HepG2 (cell line): ENCODE data around the gene SMAP1. TPM values are rescaled to one million over a fixed set of nuclear protein-coding genes. Genes with fewer than 3 reads are reported as not detected.

Experiments used
- ATAC-seq: fragments of 200-7000 bp; cut with Tn5 transposase; 3 replicates; pipeline ENCODE4 v1.9.1; 2020; ENCODE audit warnings: mild to moderate bottlenecking, moderate library complexity
- BruUV-seq: library from RNA; stranded (reverse); fragments of 400-500 nt; replicated peaks from 2 replicates; lab custom pipeline; 2021; lab: Mats Ljungman, UMichigan
- CTCF ChIA-PET: fragments of 300-600 bp; formaldehyde crosslinking; extraction: SDS; loops from one replicate; lab custom pipeline; 2021; ENCODE audit warnings: low total read pairs, inconsistent platforms, low intra/inter-chr PET ratio; lab: Yijun Ruan, JAX
- POLR2A ChIA-PET: fragments of 350-600 bp; sonication (Branson Sonifier 250); formaldehyde crosslinking; loops from one replicate; lab custom pipeline; 2020; ENCODE audit warnings: antibody characterized with exemption, inconsistent platforms; lab: Yijun Ruan, JAX
- DNase-seq: peaks from one replicate; pipeline ENCODE4 v3.0.0-alpha.2; 2015; ENCODE audit warnings: low spot score
- FAIRE-seq: peaks from 3 replicates; lab custom pipeline; 2011; peaks lifted over from hg19 to GRCh38; lab: Jason Lieb, UNC
- H2AFZ ChIP-seq: one replicate; pipeline ENCODE4 v1.6.1; 2011; ENCODE audit warnings: low read length, inconsistent platforms
- H3K27ac ChIP-seq: fragments of 300-600 bp; 3 replicates; pipeline ENCODE4 v1.8.0; 2011; ENCODE audit warnings: mixed run types, mild to moderate bottlenecking, mixed read lengths, low read length, inconsistent platforms; ENCODE audit not compliant: insufficient read depth; ENCODE audit errors: extremely low read length
- H3K27me3 ChIP-seq, 2 experiments: fragments of 200-600 bp in 1 of 2; 2 replicates in 1 of 2; 3 replicates in 1 of 2; pipeline versions ENCODE4 v1.6.0 to v1.8.0; 2011; ENCODE audit warnings: low read length in 2 of 2, mild to moderate bottlenecking in 2 of 2, moderate library complexity in 2 of 2, inconsistent platforms in 1 of 2; ENCODE audit not compliant: insufficient read depth in 2 of 2, control insufficient read depth in 1 of 2
- H3K36me3 ChIP-seq, 2 experiments: fragments of 200-600 bp in 1 of 2; replicated peaks in 1 of 2; 2 replicates in 1 of 2; 3 replicates in 1 of 2; pipeline versions ENCODE4 v1.5.1 to v1.8.0; 2011; ENCODE audit warnings: low read length in 2 of 2, inconsistent platforms in 1 of 2; ENCODE audit not compliant: insufficient read depth in 2 of 2, control insufficient read depth in 1 of 2
- H3K4me1 ChIP-seq: 2 replicates; pipeline ENCODE4 v1.5.1; 2012; ENCODE audit warnings: low read length, inconsistent platforms; ENCODE audit not compliant: insufficient read depth
- H3K4me2 ChIP-seq: 2 replicates; pipeline ENCODE4 v1.6.0; 2011; ENCODE audit warnings: low read depth, low read length, inconsistent platforms
- H3K4me3 ChIP-seq, 3 experiments: fragments of 200-600 bp in 1 of 3; sonication (generic), shearing (Covaris generic) in 1 of 3; replicated peaks in 1 of 3; 2 replicates each; pipeline ENCODE4 v1.5.1; 2011 to 2016; ENCODE audit warnings: low read length in 3 of 3, inconsistent platforms in 2 of 3, low read depth in 2 of 3, mild to moderate bottlenecking in 2 of 3, control low read depth in 1 of 3, mixed read lengths in 1 of 3; ENCODE audit not compliant: insufficient read depth in 1 of 3
- H3K79me2 ChIP-seq: one replicate; pipeline ENCODE4 v1.6.1; 2011; ENCODE audit warnings: low read length, inconsistent platforms; ENCODE audit not compliant: insufficient read depth
- H3K9ac ChIP-seq: 2 replicates; pipeline ENCODE4 v1.6.0; 2011; ENCODE audit warnings: mild to moderate bottlenecking, low read depth, low read length, inconsistent platforms; ENCODE audit not compliant: insufficient read depth
- H3K9me3 ChIP-seq: 2 replicates; pipeline ENCODE4 v1.5.1; 2012; ENCODE audit warnings: mild to moderate bottlenecking, low read length
- H4K20me1 ChIP-seq: 2 replicates; pipeline ENCODE4 v1.6.0; 2011; ENCODE audit warnings: inconsistent platforms, mild to moderate bottlenecking, low read length, moderate library complexity; ENCODE audit not compliant: insufficient read depth
- DPF2 ChIP-seq: sonication (generic); formaldehyde crosslinking; IDR thresholded peaks from 2 replicates; pipeline ENCODE4 v1.4.0; 2020; ENCODE audit warnings: mild to moderate bottlenecking, low read depth, missing genetic modification reagents, borderline replicate concordance
- GFI1 ChIP-seq: sonication (generic); formaldehyde crosslinking; IDR thresholded peaks from 2 replicates; pipeline ENCODE4 v1.5.0; 2020; ENCODE audit warnings: missing genetic modification reagents, mild to moderate bottlenecking, borderline replicate concordance
- MTA1 ChIP-seq: sonication (generic); formaldehyde crosslinking; IDR thresholded peaks from 2 replicates; pipeline ENCODE4 v1.4.0; 2020; ENCODE audit warnings: missing genetic modification reagents, mild to moderate bottlenecking, borderline replicate concordance
- ZNF138 ChIP-seq: sonication (generic); formaldehyde crosslinking; IDR thresholded peaks from 2 replicates; pipeline ENCODE4 v1.5.0; 2020; ENCODE audit warnings: mild to moderate bottlenecking, low read depth, missing genetic modification reagents
- WGBS: methylation state at CpG from one replicate; pipeline ENCODE4 v1.1.6; 2017; ENCODE audit warnings: low lambda C conversion rate; 5-methylcytosine and 5-hydroxymethylcytosine counted together
- in situ Hi-C: cut with HindIII; loops from 2 replicates; pipeline ENCODE4 v1.10.0; 2017; ENCODE audit warnings: low pct_unique_long_range_greater_than_20kb; ENCODE audit not compliant: extremely low pct_ligation_motif_present
- intact Hi-C: fragments of 100-400 bp; cut with micrococcal nuclease; formaldehyde crosslinking; loops from one replicate; pipeline ENCODE4 v1.10.0; 2022; ENCODE audit not compliant: unreplicated experiment
- polyA plus RNA-seq, 8 experiments: library from polyadenylated mRNA; depleted of rRNA in 3 of 8; stranded (reverse) in 7 of 8; unstranded in 1 of 8; fragments of >200 nt; fragmentation: Illumina TruSeq in 4 of 8; extraction: Trizol in 4 of 8; gene quantifications; 2 replicates each; pipeline versions ENCODE4 v1.2.1 to v1.2.3, GENCODE V29; 2011 to 2016; ENCODE audit warnings: low read depth in 4 of 8, missing spikeins in 1 of 8, mixed read lengths in 1 of 8; ENCODE audit not compliant: insufficient read depth in 1 of 8
- total RNA-seq, 5 experiments: library from RNA; depleted of rRNA; stranded (reverse); fragments of >200 nt; fragmentation: Illumina TruSeq; extraction: Trizol; gene quantifications; 2 replicates each; pipeline ENCODE4 v1.2.3, GENCODE V29; 2016; ENCODE audit warnings: low read depth in 1 of 5
- TF ChIP-seq, protein P1 (sequence below): sonication (generic); formaldehyde crosslinking; IDR thresholded peaks from 2 replicates; pipeline ENCODE4 v1.8.0; 2022; ENCODE audit warnings: mild to moderate bottlenecking, missing genetic modification reagents
- TF ChIP-seq, protein P2 (sequence below): sonication (generic); formaldehyde crosslinking; IDR thresholded peaks from 2 replicates; pipeline ENCODE4 v1.4.0; 2020; ENCODE audit warnings: mild to moderate bottlenecking, missing genetic modification reagents

Gene SMAP1
- total and polyA plus RNA-seq, 2 of the 13 experiments (the other 11 are each of a cell fraction or from before 2014, with no cell fraction given), result 13.4 to 17.8 TPM

DNA sequence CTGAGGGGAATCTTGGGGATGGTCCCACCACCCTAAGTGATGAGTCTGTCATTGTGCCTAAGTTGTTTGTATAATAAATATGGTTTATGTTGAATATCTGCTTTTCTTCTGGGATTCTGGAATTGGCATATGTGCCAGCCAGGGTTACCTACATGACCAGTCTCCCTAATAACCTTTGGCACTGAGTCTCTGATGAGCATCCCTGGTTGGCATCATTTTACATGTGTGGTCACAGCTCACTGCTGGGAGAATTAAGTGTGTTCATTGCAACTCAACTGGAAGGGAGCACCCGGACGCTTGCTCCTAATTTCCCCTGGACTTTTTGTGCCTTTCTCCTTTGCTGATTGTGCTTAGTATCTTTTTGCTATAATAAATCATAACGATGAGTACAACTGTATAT lies 8.1 kb downstream of the SMAP1 start:
- no peak for TF ChIP-seq MTA1 (CRISPR knock-in tag)
- TF ChIP-seq, protein P1, sequence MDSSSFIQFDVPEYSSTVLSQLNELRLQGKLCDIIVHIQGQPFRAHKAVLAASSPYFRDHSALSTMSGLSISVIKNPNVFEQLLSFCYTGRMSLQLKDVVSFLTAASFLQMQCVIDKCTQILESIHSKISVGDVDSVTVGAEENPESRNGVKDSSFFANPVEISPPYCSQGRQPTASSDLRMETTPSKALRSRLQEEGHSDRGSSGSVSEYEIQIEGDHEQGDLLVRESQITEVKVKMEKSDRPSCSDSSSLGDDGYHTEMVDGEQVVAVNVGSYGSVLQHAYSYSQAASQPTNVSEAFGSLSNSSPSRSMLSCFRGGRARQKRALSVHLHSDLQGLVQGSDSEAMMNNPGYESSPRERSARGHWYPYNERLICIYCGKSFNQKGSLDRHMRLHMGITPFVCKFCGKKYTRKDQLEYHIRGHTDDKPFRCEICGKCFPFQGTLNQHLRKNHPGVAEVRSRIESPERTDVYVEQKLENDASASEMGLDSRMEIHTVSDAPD, result no peak
- TF ChIP-seq, protein P2, sequence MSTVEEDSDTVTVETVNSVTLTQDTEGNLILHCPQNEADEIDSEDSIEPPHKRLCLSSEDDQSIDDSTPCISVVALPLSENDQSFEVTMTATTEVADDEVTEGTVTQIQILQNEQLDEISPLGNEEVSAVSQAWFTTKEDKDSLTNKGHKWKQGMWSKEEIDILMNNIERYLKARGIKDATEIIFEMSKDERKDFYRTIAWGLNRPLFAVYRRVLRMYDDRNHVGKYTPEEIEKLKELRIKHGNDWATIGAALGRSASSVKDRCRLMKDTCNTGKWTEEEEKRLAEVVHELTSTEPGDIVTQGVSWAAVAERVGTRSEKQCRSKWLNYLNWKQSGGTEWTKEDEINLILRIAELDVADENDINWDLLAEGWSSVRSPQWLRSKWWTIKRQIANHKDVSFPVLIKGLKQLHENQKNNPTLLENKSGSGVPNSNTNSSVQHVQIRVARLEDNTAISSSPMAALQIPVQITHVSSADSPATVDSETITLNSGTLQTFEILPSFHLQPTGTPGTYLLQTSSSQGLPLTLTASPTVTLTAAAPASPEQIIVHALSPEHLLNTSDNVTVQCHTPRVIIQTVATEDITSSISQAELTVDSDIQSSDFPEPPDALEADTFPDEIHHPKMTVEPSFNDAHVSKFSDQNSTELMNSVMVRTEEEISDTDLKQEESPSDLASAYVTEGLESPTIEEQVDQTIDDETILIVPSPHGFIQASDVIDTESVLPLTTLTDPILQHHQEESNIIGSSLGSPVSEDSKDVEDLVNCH (CRISPR knock-in tag), result no peak
- TF ChIP-seq GFI1, result no peak
- no peak for TF ChIP-seq DPF2 (CRISPR knock-in tag)
- TF ChIP-seq ZNF138 (CRISPR knock-in tag), result no peak
- no peaks in the 10 kb centered on the region for H3K36me3 ChIP-seq
- peaks cover 23% of the 10 kb centered on the region for H3K4me1 ChIP-seq
- H4K20me1 ChIP-seq, result peaks cover 2% of the 10 kb centered on the region; the same call in 1 of the 2 replicates
- no peak overlapping the region for H3K4me3 ChIP-seq
- no TSS peak for BruUV-seq
- no peak for FAIRE-seq
- WGBS, result 95% methylated on average over 3 of the region's 3 CpGs
- H3K79me2 ChIP-seq, result peaks cover 47% of the 10 kb centered on the region
- H3K9ac ChIP-seq, result no peak overlapping the region
- CTCF ChIA-PET, result no interaction called here
- ATAC-seq, result no peak
- no peaks in the 10 kb centered on the region for H3K27me3 ChIP-seq
- intact Hi-C loops, result no loop called here
- DNase-seq, result no peak
- in situ Hi-C loops, result loop anchor here (10.0 to 25.0 kb wide), 2 partner anchors 131 to 464 kb away; no protein-coding TSS in a partner anchor
- H3K27ac ChIP-seq, result no peak overlapping the region
- no peaks in the 10 kb centered on the region for H3K9me3 ChIP-seq
- no peak overlapping the region for H2AFZ ChIP-seq
- H3K4me2 ChIP-seq, result no peak overlapping the region
- POLR2A ChIA-PET, result no interaction called here
